HepG2 (cell line): ENCODE measurements around the gene ZCCHC3. TPM values are rescaled to one million over a fixed set of nuclear protein-coding genes. Genes with fewer than 3 reads are reported as not detected.

Source experiments
- ATF2 ChIP-seq: sonication (generic); formaldehyde crosslinking; IDR thresholded peaks from 2 replicates; pipeline ENCODE4 v1.4.0; 2020; ENCODE audit warnings: missing genetic modification reagents
- ELF1 ChIP-seq: sonication (generic); formaldehyde crosslinking; IDR thresholded peaks from 2 replicates; pipeline ENCODE4 v1.4.0; 2020; ENCODE audit warnings: missing genetic modification reagents
- GATAD1 ChIP-seq: IDR thresholded peaks from 2 replicates; pipeline ENCODE4 v1.6.1; 2016; ENCODE audit warnings: missing genetic modification reagents, missing compliant biosample characterization
- IRF1 ChIP-seq: sonication (generic); formaldehyde crosslinking; IDR thresholded peaks from 2 replicates; pipeline ENCODE4 v1.4.0; 2020; ENCODE audit warnings: low read depth, mild to moderate bottlenecking, missing genetic modification reagents
- MEF2D ChIP-seq: sonication (generic); formaldehyde crosslinking; IDR thresholded peaks from 2 replicates; pipeline ENCODE4 v1.5.1; 2020; ENCODE audit warnings: mild to moderate bottlenecking, missing genetic modification reagents
- MTF2 ChIP-seq: sonication (generic); formaldehyde crosslinking; IDR thresholded peaks from 2 replicates; pipeline ENCODE4 v1.5.0; 2020; ENCODE audit warnings: missing genetic modification reagents, borderline replicate concordance
- NR2C2 ChIP-seq: sonication (generic); formaldehyde crosslinking; IDR thresholded peaks from 2 replicates; pipeline ENCODE4 v1.4.0; 2020; ENCODE audit warnings: missing genetic modification reagents, mild to moderate bottlenecking, moderate library complexity, borderline replicate concordance
- REXO4 ChIP-seq: sonication (generic); formaldehyde crosslinking; IDR thresholded peaks from 2 replicates; pipeline ENCODE4 v1.8.0; 2022; ENCODE audit warnings: missing genetic modification reagents, mild to moderate bottlenecking, borderline replicate concordance
- SMAD3 ChIP-seq: sonication (generic); formaldehyde crosslinking; IDR thresholded peaks from 2 replicates; pipeline ENCODE4 v1.4.0; 2020; ENCODE audit warnings: missing genetic modification reagents
- YEATS2 ChIP-seq: sonication (generic); formaldehyde crosslinking; IDR thresholded peaks from 2 replicates; pipeline ENCODE4 v1.4.0; 2020; ENCODE audit warnings: missing genetic modification reagents, borderline replicate concordance
- ZC3H4 ChIP-seq: sonication (generic); formaldehyde crosslinking; IDR thresholded peaks from 2 replicates; pipeline ENCODE4 v1.4.0; 2020; ENCODE audit warnings: missing genetic modification reagents, borderline replicate concordance
- ZFX ChIP-seq: sonication (generic); formaldehyde crosslinking; IDR thresholded peaks from 2 replicates; pipeline ENCODE4 v1.4.0; 2020; ENCODE audit warnings: mild to moderate bottlenecking, low read depth, missing genetic modification reagents, moderate library complexity
- ZNF501 ChIP-seq: sonication (generic); formaldehyde crosslinking; IDR thresholded peaks from 2 replicates; pipeline ENCODE4 v1.5.1; 2020; ENCODE audit warnings: mild to moderate bottlenecking, moderate library complexity, missing genetic modification reagents
- ZNF616 ChIP-seq: sonication (generic); formaldehyde crosslinking; IDR thresholded peaks from 2 replicates; pipeline ENCODE4 v1.5.0; 2020; ENCODE audit warnings: low read depth, mild to moderate bottlenecking, missing genetic modification reagents
- ZNF709 ChIP-seq: sonication (generic); formaldehyde crosslinking; IDR thresholded peaks from 2 replicates; pipeline ENCODE4 v1.5.0; 2020; ENCODE audit warnings: mild to moderate bottlenecking, missing genetic modification reagents
- ZNF780A ChIP-seq: sonication (generic); formaldehyde crosslinking; IDR thresholded peaks from 2 replicates; pipeline ENCODE4 v1.8.0; 2022; ENCODE audit warnings: mild to moderate bottlenecking, missing genetic modification reagents, moderate library complexity
- ZSCAN25 ChIP-seq: sonication (generic); formaldehyde crosslinking; IDR thresholded peaks from 2 replicates; pipeline ENCODE4 v1.8.0; 2022; ENCODE audit warnings: mild to moderate bottlenecking, missing genetic modification reagents
- polyA plus RNA-seq, 8 experiments: library from polyadenylated mRNA; depleted of rRNA in 3 of 8; stranded (reverse) in 7 of 8; unstranded in 1 of 8; fragments of >200 nt; fragmentation: Illumina TruSeq in 4 of 8; extraction: Trizol in 4 of 8; gene quantifications; 2 replicates each; pipeline versions ENCODE4 v1.2.1 to v1.2.3, GENCODE V29; 2011 to 2016; ENCODE audit warnings: low read depth in 4 of 8, missing spikeins in 1 of 8, mixed read lengths in 1 of 8; ENCODE audit not compliant: insufficient read depth in 1 of 8
- total RNA-seq, 5 experiments: library from RNA; depleted of rRNA; stranded (reverse); fragments of >200 nt; fragmentation: Illumina TruSeq; extraction: Trizol; gene quantifications; 2 replicates each; pipeline ENCODE4 v1.2.3, GENCODE V29; 2016; ENCODE audit warnings: low read depth in 1 of 5
- TF ChIP-seq, protein P1 (sequence below): sonication (generic); formaldehyde crosslinking; IDR thresholded peaks from 2 replicates; pipeline ENCODE4 v1.9.0; 2021; ENCODE audit warnings: missing genetic modification reagents, mild to moderate bottlenecking, borderline replicate concordance
- TF ChIP-seq, protein P2 (sequence below): sonication (generic); formaldehyde crosslinking; IDR thresholded peaks from 2 replicates; pipeline ENCODE4 v1.4.0; 2020; ENCODE audit warnings: missing genetic modification reagents

Gene ZCCHC3
- total and polyA plus RNA-seq, 2 of the 13 experiments (the other 11 are each of a cell fraction or from before 2014, with no cell fraction given) = 46.6 to 63.0 TPM

GRCh38 chr20:327186-328026, 30.0 kb downstream of the ZCCHC3 start (continued):
- TF ChIP-seq ZSCAN25 (CRISPR knock-in tag) (peak; percentile 51; the same call in 1 of the 2 replicates), SMAD3 (no peak), GATAD1 (CRISPR knock-in tag) (no peak; the same call in 1 of the 2 replicates), IRF1 (0 out of 2 replicates have a peak, but pooled peaks have one; percentile 32), ZC3H4 (CRISPR knock-in tag) (no peak), ZNF501 (CRISPR knock-in tag) (peak; percentile 96), YEATS2 (peak; percentile 54; the same call in 1 of the 2 replicates), ELF1 (CRISPR knock-in tag) (peak; percentile 28; the same call in 1 of the 2 replicates), MEF2D (CRISPR knock-in tag) (peak; percentile 94), ZNF709 (CRISPR knock-in tag) (0 out of 2 replicates have a peak, but pooled peaks have one; percentile 73), REXO4 (CRISPR knock-in tag) (no peak), ZNF780A (CRISPR knock-in tag) (no peak; the same call in 1 of the 2 replicates), MTF2 (CRISPR knock-in tag) (0 out of 2 replicates have a peak, but pooled peaks have one; percentile 30), ATF2 (CRISPR knock-in tag) (peak; percentile 42; the same call in 1 of the 2 replicates), NR2C2 (peak; percentile 62; the same call in 1 of the 2 replicates), ZFX (CRISPR knock-in tag) (peak; percentile 18; the same call in 1 of the 2 replicates), ZNF616 (CRISPR knock-in tag) (no peak; the same call in 1 of the 2 replicates)
- TF ChIP-seq, protein P1, sequence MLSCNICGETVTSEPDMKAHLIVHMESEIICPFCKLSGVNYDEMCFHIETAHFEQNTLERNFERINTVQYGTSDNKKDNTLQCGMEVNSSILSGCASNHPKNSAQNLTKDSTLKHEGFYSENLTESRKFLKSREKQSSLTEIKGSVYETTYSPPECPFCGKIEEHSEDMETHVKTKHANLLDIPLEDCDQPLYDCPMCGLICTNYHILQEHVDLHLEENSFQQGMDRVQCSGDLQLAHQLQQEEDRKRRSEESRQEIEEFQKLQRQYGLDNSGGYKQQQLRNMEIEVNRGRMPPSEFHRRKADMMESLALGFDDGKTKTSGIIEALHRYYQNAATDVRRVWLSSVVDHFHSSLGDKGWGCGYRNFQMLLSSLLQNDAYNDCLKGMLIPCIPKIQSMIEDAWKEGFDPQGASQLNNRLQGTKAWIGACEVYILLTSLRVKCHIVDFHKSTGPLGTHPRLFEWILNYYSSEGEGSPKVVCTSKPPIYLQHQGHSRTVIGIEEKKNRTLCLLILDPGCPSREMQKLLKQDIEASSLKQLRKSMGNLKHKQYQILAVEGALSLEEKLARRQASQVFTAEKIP (CRISPR knock-in tag) = no peak
- TF ChIP-seq, protein P2, sequence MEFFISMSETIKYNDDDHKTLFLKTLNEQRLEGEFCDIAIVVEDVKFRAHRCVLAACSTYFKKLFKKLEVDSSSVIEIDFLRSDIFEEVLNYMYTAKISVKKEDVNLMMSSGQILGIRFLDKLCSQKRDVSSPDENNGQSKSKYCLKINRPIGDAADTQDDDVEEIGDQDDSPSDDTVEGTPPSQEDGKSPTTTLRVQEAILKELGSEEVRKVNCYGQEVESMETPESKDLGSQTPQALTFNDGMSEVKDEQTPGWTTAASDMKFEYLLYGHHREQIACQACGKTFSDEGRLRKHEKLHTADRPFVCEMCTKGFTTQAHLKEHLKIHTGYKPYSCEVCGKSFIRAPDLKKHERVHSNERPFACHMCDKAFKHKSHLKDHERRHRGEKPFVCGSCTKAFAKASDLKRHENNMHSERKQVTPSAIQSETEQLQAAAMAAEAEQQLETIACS (CRISPR knock-in tag) = peak; percentile 40; the same call in 1 of the 2 replicates
